Activated CD8-positive, alpha-beta memory T cell treated with anti-CD3 and anti-CD28 coated beads for 4 hours (primary cell): ENCODE results near the gene SDC4.
A peak's percentile ranks its signal among the peaks of the same experiment; 100 is the strongest.

ENCODE experiments used
- DNase-seq, 2 donors: peaks; one replicate each; pipeline ENCODE4 v3.0.0-alpha.2; 2020; ENCODE audit warnings: low read depth in 2 of 2

Gene SDC4

DNA sequence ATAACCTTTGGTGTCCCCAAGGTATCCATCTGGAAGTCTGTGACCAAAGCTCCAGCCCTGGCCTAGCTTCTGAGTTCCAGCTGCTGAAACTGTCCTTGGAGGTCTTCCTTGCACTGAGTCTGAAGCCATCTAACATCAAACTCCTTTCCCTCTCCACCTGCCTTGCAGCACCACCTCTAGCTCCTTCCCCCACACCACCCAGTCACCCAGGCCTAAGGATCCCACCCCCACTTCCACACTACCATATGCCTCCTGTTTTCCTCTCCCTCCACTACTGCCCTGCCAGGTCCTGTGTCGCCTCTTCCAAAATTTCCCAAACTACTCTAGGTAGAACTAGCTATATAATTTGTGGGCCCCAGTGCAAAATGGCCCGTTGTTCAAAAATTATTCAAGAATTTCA lies 29.3 kb downstream of the SDC4 start:
- no peak for DNase-seq

- no peak for DNase-seq
Measured at GRCh38 chr20:45318386-45318939, 29.8 kb downstream of the SDC4 start.

- DNase-seq, result no peak
Measured at GRCh38 chr20:45317826-45318225, 30.4 kb downstream of the SDC4 start.

DNA sequence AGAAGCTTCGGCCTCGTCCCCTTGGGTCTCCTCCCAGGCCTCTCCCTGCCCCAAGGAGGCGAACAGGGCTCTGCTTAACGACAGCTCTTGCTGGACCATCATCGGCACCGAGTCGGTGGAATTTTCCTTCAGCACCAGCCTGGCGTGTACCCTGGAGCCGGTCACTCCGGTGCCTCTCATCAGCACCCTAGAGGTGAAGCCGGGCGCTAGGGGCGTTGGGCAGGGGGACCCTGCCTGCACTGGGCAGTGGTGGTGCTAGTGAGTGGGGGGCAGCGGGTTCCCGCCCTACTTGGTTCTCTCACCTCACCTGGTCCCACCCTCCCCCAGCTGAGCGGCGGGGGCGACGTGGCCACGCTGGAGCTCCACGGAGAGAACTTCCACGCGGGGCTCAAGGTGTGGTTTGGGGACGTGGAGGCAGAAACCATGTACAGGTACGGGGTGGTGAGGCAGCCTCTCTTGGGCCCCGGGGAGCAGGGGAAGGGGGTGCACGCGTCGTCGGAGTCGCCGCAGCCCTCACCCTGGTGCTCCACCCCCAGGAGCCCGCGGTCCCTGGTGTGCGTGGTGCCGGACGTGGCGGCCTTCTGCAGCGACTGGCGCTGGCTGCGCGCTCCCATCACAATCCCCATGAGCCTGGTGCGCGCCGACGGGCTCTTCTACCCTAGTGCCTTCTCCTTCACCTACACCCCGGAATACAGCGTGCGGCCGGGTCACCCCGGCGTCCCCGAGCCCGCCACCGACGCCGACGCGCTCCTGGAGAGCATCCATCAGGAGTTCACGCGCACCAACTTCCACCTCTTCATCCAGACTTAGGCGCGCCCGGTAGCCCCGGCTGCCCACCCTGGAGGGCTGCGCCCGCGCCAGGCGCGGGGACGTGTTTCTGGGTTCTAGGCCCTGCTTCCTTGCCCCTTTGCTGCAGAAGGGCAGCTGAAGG lies 31.8 kb downstream of the SDC4 start:
- no peak for DNase-seq

- DNase-seq, result no peak
Measured at GRCh38 chr20:45315672-45316071, 32.6 kb downstream of the SDC4 start.

GRCh38 chr20:45313943-45314342 lies 34.3 kb downstream of the SDC4 start:
- no peak for DNase-seq

- DNase-seq, result no peak
Measured at GRCh38 chr20:45313065-45313695, 35.0 kb downstream of the SDC4 start.

DNA sequence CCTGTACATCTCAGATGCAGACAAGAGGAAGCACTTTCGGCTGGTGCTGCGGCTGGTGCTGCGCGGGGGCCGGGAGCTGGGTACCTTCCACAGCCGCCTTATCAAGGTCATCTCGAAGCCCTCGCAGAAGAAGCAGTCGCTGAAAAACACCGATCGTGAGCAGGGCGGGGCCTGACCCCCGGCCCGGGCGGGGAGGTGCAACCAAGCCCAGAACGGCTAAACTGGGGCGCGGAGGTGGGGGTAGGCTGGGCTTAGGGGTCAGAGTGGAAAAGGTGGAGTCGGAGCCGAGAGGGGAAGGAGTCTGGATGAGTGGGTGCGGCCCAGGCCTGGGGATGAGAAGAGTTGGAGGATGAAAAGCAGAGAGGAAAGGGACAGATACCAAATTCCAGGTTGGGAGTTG lies 36.0 kb downstream of the SDC4 start:
- no peak for DNase-seq

- peak; percentile 27 to 28 for DNase-seq
Measured at GRCh38 chr20:45311589-45312211, 36.5 kb downstream of the SDC4 start.

DNA sequence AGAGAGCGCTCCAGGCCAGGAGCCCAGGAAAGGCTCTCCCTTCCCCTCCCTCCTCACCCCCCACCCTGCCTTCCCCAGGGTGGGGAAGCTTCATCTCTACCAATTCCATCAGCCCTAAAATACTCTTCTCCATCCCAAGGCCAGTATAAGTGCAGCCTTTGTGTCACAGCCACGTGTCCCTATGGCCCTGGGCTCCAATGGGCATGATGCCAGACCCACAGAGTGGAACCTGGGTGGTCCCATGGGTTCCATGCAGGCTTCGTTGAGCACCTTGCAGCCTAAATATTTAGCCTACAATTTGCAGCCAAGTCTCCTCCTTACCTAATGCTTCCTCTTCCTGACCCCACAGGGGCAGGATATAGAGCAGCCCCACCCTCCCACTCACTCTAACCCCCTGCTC lies 39.1 kb downstream of the SDC4 start:
- DNase-seq, result no peak

DNA sequence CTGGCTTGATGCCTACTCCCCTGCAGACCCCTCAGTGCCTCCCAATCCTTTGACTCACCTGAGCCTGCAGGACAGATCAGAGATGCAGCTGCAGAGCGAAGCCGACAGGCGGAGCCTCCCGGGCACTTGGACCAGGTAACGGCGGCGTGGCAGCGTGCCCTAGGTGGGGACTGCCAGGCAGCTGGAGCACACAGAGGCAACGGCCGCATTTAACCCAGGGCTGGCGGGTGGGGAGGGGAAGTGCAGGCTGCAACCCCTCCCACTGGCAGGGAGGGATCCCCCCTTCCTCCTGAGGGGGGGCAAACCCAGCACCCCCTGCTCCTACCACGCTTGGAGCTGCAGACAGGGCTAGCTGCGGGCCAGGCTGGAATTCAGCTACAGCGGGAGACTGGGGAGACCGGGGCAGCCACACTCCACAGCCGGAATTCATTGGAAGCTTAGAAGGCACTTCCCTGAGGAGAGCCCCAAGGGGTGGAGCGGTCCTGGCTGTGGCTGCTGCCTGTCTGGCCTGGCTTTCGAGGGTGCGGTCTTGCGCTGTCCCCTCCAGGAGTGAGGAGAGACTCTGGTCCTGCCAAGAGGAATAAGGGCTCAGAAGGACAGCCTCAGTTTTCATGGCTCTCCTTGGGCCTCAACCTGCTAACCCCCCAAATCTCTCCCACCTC lies 40.0 kb downstream of the SDC4 start, which contains the start of gene MATN4:
MATN4 (minus strand) TSS at position 183 of the 662 bp plus-strand sequence. CDS start 2,717 bp downstream, outside the sequence.
- no peak for DNase-seq

DNA sequence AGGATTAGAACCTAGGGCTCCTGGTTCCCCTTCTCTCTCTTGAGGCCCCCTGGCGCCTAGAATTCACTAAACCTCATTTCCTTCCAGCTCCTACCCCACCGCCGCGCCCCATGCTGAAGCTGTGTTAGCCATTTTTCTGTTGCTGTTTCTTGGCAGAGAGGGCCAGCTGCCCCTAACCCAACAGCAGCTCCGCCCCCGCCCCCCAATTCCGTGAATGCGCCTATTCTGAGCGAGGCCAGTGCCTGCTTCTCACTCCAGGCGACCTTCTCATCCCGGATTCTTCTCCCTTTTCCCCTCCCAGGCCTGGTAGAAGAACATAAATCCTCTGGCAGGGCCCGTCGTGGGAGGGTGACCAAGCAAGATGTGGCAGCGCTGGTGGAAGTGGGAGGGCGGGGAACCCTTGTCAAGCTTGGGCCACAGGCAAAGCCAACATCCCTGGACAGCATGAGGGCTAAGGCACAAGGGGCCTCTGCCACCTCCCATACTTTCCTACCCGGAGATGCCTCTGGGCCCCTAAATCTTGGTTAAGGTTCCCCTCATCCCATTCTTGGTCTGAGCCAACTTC lies 41.1 kb downstream of the SDC4 start:
- no peak for DNase-seq

- no peak for DNase-seq
Measured at GRCh38 chr20:45306431-45306982, 41.7 kb downstream of the SDC4 start, which contains the start of gene RBPJL. TSS of gene RBPJL (plus strand) at chr20:45306840. CDS start at chr20:45306923, 83 bp downstream.

DNA sequence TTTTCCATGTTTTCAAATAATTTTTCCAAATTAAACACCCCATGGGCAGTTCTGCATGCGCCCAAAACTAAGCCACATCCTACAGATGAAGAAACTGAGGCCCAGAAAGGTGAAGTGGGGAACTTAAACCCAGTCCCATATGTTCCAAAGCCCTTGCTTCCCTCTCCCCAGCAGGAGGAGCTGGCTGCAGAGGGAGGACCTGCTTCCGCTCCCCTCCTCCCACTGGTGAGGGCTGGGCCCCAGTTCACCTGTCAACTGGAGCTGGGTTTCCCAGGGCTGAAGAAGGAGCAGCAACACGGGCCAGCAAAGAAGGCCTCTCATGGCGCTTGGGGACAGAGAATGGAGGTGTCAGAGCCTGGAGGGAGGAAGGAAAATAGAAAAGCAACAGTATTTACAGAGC lies 43.0 kb downstream of the SDC4 start:
- no peak for DNase-seq

DNA sequence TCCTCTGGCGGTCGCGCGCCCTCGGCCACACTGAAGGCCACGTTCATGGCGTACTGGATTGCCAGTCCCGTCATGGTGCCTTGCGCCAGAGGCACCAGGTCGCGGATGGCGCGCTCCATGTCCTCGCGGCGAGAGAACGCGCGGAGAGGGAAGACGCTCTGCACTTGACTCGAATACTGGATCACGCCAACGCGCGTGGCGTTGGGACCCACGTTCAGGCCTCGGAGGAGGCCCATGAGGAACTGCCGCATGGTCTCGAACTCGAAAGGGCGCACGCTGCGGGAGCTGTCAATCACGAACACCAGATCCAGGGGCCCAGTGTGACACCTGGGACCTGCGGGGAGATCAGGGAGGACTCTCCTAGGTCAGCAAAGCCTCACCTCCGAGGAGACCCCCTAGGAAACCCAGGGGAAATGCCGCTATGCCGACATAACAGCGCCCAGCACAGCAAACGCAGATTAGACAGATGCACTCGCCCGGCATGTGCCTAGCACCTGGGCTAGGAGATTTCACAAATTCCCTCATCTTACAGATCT lies 43.7 kb downstream of the SDC4 start:
- DNase-seq, result no peak

- DNase-seq, result no peak
Measured at GRCh38 chr20:45303586-45304463, 44.4 kb downstream of the SDC4 start.

- DNase-seq, result no peak
Measured at GRCh38 chr20:45301824-45302271, 46.4 kb downstream of the SDC4 start.

- DNase-seq, result no peak
Measured at GRCh38 chr20:45300961-45301360, 47.3 kb downstream of the SDC4 start.

GRCh38 chr20:45299786-45300185 lies 48.4 kb downstream of the SDC4 start:
- DNase-seq, result no peak
